HUES48 (cell line): ENCODE measurements around the gene MVB12B.

Experiments
- H3K27ac ChIP-seq: one replicate; pipeline ENCODE4 v1.7.0; 2013; ENCODE audit warnings: low read depth, low read length, inconsistent platforms
- H3K27me3 ChIP-seq: 2 replicates; pipeline ENCODE4 v1.6.1; 2013; ENCODE audit warnings: mild to moderate bottlenecking, low read length; ENCODE audit not compliant: control insufficient read depth, insufficient read depth
- H3K36me3 ChIP-seq: 2 replicates; pipeline ENCODE4 v1.6.1; 2013; ENCODE audit warnings: low read length; ENCODE audit not compliant: control insufficient read depth, insufficient read depth
- H3K4me1 ChIP-seq: 2 replicates; pipeline ENCODE4 v1.6.1; 2013; ENCODE audit warnings: mild to moderate bottlenecking, low read length; ENCODE audit not compliant: control insufficient read depth, insufficient read depth
- H3K4me3 ChIP-seq: 2 replicates; pipeline ENCODE4 v1.5.1; 2013; ENCODE audit warnings: mild to moderate bottlenecking, low read depth, low read length
- H3K9ac ChIP-seq: 2 replicates; pipeline ENCODE4 v1.6.1; 2013; ENCODE audit warnings: mild to moderate bottlenecking, low read depth, low read length, moderate library complexity
- H3K9me3 ChIP-seq: 2 replicates; pipeline ENCODE4 v1.6.1; 2013; ENCODE audit warnings: low read length; ENCODE audit not compliant: control insufficient read depth, insufficient read depth

Gene MVB12B

DNA sequence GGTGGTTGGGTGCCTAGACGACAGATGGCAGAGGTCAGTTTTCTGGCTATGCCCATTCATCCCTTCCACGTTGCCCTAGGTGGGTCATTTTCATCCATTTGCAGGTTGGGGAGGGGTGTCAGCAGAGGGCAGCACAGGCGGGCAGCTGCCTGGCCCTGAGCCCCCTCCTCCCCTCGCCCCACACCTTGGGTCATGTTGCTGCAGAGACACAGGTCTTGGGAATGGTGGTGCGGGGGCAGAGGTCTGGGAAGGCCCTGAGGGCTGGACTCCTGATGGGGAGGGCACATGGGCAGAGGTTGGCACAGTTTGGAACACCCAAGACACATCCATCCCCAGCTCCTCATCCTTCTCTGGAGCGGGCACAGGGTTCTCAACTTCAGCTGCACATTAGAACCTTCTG lies 183.9 kb downstream of the MVB12B start:
- Histone ChIP-seq H3K4me1 (peaks cover 6% of the 10 kb centered on the region), H3K9ac (no peak overlapping the region), H3K27me3 (peaks cover 8% of the 10 kb centered on the region), H3K9me3 (no peaks in the 10 kb centered on the region), H3K4me3 (no peak overlapping the region), H3K27ac (no peak overlapping the region), H3K36me3 (no peaks in the 10 kb centered on the region)

DNA sequence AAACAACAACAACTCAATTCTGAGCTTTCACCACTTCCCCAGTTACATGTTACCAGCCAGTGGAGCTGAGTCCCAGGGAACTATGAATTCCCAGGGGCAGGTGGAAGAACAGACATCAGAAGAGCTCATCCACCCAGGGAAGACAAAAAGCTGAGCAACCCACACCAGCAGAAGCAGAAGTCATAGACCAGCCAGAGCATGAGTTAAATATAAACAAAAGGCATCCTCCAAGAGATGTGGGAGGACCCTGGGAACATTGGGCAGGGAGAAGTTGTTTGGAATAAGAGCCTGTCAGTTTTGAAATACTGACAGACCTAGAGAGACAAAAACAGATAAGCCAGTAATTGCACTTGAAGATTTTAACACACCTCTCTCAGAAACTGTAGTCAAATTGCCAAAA lies 184.8 kb downstream of the MVB12B start:
- Histone ChIP-seq H3K4me1 (peaks cover 7% of the 10 kb centered on the region), H3K27ac (no peak overlapping the region), H3K4me3 (no peak overlapping the region), H3K9me3 (no peaks in the 10 kb centered on the region), H3K9ac (no peak overlapping the region), H3K27me3 (peaks cover 14% of the 10 kb centered on the region), H3K36me3 (no peaks in the 10 kb centered on the region)

DNA sequence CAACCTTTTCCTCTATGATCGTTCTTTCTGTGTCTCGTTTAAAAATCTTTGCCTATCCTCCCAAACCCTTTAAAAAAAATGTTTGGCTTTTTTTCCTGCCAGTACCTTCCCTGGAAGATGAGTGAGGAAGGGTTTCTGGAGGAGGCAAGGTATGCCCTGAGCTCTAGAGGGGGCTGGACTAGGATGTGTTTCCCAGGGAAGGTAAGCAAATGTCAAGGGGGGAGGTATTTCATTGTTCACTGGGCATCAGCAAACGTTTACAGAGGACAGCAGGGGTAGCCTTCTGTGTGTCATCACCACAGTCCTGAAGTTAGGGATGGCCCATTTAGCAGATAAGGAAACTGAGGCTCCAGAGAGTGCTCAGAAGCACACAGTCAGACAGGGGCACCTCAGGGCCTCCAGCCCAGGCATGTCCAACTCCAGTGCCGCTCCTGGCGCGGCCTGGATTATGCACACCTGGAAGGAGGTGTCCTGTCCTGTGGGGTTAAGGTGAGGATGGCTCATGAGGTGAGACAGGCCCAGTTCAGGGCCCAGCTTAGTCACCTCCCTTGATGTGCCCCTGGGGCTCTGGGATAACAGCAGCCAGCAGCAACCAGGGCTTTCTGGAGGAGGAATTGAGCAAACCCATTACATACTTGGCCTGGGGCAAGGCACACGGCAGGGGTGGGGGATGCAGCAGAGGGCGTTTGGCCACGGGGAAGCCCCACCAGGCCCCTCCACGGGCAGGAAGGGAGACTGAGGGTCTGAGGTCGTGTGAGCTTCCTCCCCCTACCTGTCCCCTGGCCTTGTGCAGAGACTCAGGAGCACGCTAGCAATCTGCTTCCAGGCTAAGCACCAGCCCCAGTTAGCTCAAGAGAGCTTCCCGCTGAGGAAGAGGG lies 186.8 kb downstream of the MVB12B start:
- Histone ChIP-seq H3K9me3 (no peaks in the 10 kb centered on the region), H3K9ac (no peak overlapping the region), H3K27ac (no peak overlapping the region), H3K27me3 (peaks cover 32% of the 10 kb centered on the region), H3K36me3 (no peaks in the 10 kb centered on the region), H3K4me3 (peak overlapping the region; percentile 44; the same call in 1 of the 2 replicates), H3K4me1 (peaks cover 24% of the 10 kb centered on the region)

DNA sequence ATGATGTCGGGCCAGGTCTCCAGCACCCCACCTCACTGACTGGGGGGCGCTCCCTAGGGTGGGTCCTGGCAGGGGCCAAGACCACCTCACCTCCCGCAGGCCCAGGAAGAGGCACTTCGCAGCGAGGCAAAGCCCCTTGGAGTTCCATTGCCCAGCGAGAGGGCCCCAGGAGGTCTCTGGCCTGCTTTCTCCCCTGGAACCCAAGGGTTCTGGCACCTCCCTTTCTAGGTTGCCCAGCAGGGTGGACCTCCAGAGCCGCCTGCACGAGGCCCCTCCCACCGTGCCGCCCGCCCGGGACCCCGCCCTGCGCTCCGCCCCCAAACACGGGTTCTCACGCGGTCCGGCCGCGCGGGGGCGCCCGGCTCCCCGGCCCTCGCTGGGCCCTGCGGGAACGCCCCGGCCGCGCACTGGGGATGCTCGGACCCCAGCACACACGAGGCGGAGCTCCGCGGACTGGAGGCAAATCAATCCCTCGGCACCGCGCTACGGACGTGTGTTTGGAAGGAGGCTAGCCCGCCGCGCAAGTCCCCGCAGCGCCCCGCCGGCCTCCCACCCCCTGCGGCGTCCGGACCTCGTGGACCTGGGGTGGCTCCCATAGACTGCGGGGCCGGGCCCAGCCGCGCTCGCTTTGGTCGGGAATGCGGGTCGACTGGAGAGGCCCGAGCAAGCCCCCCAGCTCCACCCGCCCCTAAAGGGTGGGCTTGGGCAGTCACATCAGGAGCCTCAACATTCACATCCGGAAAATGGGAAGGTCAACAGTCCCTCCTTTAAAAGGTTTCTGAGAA lies 187.6 kb downstream of the MVB12B start:
- Histone ChIP-seq H3K4me3 (peak overlapping the region; percentile 44; the same call in 1 of the 2 replicates), H3K9me3 (no peaks in the 10 kb centered on the region), H3K27me3 (peaks cover 37% of the 10 kb centered on the region), H3K4me1 (peaks cover 27% of the 10 kb centered on the region), H3K27ac (no peak overlapping the region), H3K9ac (no peak overlapping the region), H3K36me3 (no peaks in the 10 kb centered on the region)

DNA sequence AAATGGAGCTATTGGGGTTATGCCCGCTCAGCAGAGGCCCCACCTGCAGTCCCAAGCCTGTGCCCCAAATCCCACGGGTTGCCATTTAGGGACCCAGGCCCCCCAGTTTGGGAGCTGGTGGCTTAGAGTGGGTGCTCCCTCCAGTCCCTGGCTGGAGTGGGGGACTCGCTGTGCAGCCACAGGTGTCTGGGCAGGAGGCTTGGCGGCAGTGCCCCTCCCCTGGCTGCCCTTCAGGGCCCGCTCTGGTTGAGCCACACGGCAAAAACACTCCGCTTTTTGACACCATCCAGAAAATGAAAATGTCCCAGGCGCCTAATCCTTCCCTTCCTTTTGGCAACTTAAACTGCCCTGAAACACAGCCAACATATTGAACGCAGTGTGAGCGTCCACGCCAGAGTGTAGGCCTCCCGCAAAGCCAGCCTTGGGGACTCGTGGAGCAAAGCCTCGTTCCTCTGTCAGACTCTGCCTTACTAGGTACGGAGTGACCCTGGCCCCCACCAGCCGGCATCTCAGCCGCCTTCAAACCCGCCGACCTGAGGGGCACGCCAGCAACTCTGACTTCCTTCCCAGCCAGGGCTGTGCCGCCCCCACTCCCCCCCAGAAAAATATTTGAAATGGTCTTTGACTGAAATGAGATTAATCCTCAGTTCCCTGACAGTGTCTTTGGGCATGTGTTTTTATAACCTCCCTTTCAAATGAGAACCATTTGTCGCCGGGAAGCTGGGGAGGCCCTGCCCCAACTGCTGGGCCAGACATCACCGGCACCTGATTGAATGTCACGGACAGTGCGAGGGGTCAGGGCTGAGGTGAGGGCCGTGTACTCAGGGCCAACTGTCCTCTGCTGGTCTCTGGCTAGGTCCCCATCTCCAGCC lies 188.6 kb downstream of the MVB12B start:
- Histone ChIP-seq H3K4me1 (peaks cover 37% of the 10 kb centered on the region), H3K36me3 (no peaks in the 10 kb centered on the region), H3K9ac (no peak overlapping the region), H3K27me3 (peaks cover 37% of the 10 kb centered on the region), H3K27ac (no peak overlapping the region), H3K9me3 (no peaks in the 10 kb centered on the region), H3K4me3 (no peak overlapping the region)

DNA sequence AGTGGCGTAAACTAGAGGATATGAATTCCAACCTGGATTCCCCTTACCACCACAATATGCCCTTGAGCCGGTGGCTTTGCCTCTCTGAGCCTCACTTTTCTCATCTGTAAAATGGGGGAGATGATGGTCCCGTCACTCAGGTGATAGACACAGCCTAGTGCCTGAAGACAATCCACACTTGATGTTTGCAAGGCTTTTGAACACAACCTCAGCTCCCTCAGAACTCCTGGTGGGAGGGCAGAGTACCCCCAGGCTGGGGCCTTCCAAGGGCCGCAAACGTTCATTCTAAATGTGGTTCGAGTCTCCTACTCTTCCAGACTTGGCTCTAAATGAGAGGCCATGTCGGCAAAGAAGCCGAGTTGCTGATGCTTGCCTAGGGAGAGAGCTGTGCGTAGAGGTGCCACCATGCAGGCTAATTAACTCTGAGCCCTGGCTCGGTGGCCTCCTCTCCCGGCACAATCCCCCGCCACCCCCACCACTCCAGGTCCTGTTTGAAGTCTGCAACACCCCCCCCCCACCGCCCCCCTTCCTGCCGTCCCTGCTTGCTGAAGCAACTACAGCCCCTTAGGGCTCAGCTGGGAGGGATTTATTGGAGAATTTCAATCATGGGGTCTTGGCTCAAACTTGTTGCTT lies 189.4 kb downstream of the MVB12B start:
- no peaks in the 10 kb centered on the region for H3K36me3 ChIP-seq
- peaks cover 37% of the 10 kb centered on the region for H3K27me3 ChIP-seq
- no peak overlapping the region for H3K9ac ChIP-seq
- peaks cover 39% of the 10 kb centered on the region for H3K4me1 ChIP-seq
- no peak overlapping the region for H3K4me3 ChIP-seq
- no peaks in the 10 kb centered on the region for H3K9me3 ChIP-seq
- H3K27ac ChIP-seq, result no peak overlapping the region

DNA sequence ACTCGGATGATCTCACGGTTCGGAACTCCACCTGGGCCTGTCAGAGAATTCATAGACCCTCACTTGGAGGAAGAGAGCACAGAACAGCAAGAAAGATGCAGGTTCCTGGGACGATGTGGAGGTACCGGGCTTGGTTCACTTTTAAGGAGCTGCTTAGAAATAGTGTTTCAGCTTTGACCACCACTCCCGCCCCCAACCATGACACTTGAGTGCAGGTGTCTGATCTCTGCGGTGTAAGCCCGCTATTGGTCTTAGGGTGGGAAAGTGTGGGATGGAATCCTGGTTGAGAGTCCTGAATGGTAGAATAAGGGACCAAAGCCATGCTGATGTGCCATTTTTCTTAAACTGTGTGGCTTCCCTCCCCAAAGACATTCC lies 189.9 kb downstream of the MVB12B start:
- Histone ChIP-seq H3K27me3 (peaks cover 37% of the 10 kb centered on the region), H3K4me3 (no peak overlapping the region), H3K36me3 (no peaks in the 10 kb centered on the region), H3K27ac (no peak overlapping the region), H3K9ac (no peak overlapping the region), H3K4me1 (peaks cover 43% of the 10 kb centered on the region), H3K9me3 (no peaks in the 10 kb centered on the region)

DNA sequence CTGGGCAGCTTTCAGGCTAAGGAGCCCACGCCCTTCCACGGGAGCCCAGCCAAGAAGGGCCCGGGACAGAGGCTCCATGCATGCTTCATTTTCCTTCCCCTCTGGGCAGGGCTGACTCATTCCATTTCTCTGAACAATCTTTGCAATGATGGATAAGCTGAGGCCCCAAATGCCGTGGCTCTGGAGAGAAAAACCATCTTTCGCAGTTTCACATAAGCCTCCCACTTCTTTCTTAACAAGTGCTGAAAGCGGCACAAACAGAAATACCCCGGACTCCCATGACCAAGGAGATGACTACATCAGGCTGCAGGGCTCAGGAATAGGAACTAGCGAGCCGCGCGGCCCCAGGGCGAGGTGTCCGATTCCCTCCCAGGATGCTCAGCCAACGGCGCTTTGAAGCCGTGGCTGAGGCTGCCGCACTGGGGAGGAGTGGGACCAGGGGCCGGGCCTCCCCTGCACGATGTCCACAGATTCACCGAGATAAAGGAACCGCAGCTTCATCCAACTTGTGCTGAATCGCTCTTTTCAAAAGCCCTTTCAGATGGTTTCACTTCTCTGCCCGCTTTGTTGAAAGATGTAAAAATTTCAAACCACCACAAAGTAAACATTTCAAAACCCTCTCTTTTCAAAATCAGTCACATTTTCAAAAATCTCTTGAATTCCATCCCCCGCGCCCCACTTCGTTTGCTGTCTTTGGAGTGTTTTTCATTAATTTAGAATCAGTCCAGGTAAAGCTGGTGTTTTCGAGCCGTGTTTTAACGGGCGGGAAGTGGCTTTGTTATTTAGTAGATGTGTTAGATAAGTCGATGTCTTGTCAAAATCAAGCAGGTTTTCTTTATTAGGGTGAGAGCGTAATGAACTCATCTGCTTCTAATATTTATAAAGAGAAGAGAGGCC lies 190.6 kb downstream of the MVB12B start:
- Histone ChIP-seq H3K4me3 (no peak overlapping the region), H3K36me3 (no peaks in the 10 kb centered on the region), H3K9me3 (no peaks in the 10 kb centered on the region), H3K4me1 (peaks cover 43% of the 10 kb centered on the region), H3K9ac (no peak overlapping the region), H3K27me3 (peaks cover 37% of the 10 kb centered on the region), H3K27ac (peak overlapping the region; percentile 10)

DNA sequence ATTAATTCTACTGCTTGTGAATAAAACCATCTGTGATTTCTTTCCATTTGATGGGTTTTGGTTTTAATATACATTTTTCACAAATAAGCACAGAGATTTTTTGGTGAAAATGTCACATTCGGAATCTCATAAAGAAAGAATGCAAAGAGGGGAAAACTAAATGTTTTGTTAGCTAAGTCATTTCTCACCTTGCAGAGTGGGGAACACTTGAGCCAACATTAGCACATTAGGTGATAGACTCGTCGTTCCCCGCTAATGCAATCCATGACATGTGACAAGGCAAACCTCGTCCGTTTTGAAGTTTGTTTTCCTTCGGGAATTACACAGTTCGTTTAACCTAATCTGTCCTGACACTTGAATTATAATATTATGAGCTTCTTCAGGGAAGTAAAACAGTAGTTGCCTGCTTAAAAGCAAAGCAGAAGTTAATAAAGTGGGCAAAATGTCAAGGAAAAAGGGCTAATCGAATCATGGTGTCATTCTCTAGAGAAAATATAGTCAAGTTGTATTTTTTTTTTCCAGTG lies 191.3 kb downstream of the MVB12B start:
- H3K27ac ChIP-seq, result peak overlapping the region; percentile 10
- no peak overlapping the region for H3K9ac ChIP-seq
- H3K9me3 ChIP-seq, result no peaks in the 10 kb centered on the region
- no peak overlapping the region for H3K4me3 ChIP-seq
- peaks cover 43% of the 10 kb centered on the region for H3K4me1 ChIP-seq
- H3K27me3 ChIP-seq, result peaks cover 37% of the 10 kb centered on the region
- no peaks in the 10 kb centered on the region for H3K36me3 ChIP-seq
